ENCODE results near the gene PRKN.

Gene PRKN

GRCh38 chr6:162704001-162704400 is 23.6 kb downstream of the PRKN start:
- Mint-ChIP-seq H3K27me3 (no peaks in the 10 kb centered on the region), H3K9me3 (no peaks in the 10 kb centered on the region), H3K27ac (no peak overlapping the region), H3K4me3 (no peak overlapping the region), H3K4me1 (peaks cover 3% of the 10 kb centered on the region), H3K36me3 (peaks cover 5% of the 10 kb centered on the region)
- no peak for DNase-seq (ENCODE audit: low spot score in 2 of 2)
- no peak for ATAC-seq (ENCODE audit: low read depth)

DNA sequence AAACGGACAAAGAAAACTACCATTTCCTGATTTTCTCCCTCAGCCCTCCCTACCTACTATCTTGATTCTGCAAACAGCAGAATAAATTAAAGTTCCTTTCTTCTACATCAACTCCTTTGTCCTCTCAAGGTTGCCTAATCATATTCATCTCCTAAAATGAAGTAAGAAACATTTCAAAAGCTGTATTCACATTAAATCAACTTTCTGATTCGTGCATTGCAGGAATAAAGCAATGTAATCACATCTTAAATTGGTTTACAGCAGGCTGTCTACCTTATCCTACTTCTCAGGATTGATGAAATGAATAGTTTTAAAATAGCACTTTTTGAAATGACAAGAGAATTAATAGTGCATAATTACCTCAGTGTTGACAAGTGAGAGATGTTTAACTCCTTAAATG is 25.1 kb downstream of the PRKN start:
- H3K4me3 Mint-ChIP-seq, result no peak overlapping the region
- peaks cover 3% of the 10 kb centered on the region for H3K4me1 Mint-ChIP-seq
- ATAC-seq (ENCODE audit: low read depth) (no peak), DNase-seq (ENCODE audit: low spot score in 2 of 2) (no peak)
- H3K27me3 Mint-ChIP-seq, result no peaks in the 10 kb centered on the region
- H3K9me3 Mint-ChIP-seq, result no peaks in the 10 kb centered on the region
- no peak overlapping the region for H3K27ac Mint-ChIP-seq
- peaks cover 3% of the 10 kb centered on the region for H3K36me3 Mint-ChIP-seq

DNA sequence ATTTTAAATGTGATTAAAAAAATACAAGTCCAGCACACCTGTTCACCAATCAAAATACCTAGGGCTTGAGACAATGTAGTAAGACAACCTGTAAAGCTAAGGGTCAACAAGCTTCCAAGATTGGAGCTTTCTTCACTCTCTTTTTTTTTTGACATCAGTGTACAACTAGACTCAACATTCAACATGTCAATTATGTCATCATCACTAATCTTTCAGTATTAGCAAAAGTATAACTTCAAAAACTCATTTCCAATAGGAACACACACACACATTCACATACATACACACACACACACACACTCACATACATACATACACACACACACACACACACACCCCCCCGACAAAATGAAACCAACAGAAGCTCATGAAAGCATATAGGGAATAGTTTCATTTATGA is 26.0 kb downstream of the PRKN start:
- Mint-ChIP-seq H3K27ac (no peak overlapping the region), H3K27me3 (no peaks in the 10 kb centered on the region), H3K36me3 (peaks cover 3% of the 10 kb centered on the region), H3K9me3 (no peaks in the 10 kb centered on the region), H3K4me1 (peaks cover 3% of the 10 kb centered on the region), H3K4me3 (no peak overlapping the region)
- ATAC-seq (ENCODE audit: low read depth), result no peak
- no peak for DNase-seq (ENCODE audit: low spot score in 2 of 2)

GRCh38 chr6:162700966-162701365 is 26.6 kb downstream of the PRKN start:
- peaks cover 3% of the 10 kb centered on the region for H3K36me3 Mint-ChIP-seq
- no peaks in the 10 kb centered on the region for H3K27me3 Mint-ChIP-seq
- DNase-seq (ENCODE audit: low spot score in 2 of 2), result no peak
- ATAC-seq (ENCODE audit: low read depth), result no peak
- no peak overlapping the region for H3K4me3 Mint-ChIP-seq
- peaks cover 3% of the 10 kb centered on the region for H3K4me1 Mint-ChIP-seq
- no peak overlapping the region for H3K27ac Mint-ChIP-seq
- H3K9me3 Mint-ChIP-seq, result no peaks in the 10 kb centered on the region

GRCh38 chr6:162699961-162700360 is 27.6 kb downstream of the PRKN start:
- ATAC-seq (ENCODE audit: low read depth) (no peak), DNase-seq (ENCODE audit: low spot score in 2 of 2) (no peak)
- Mint-ChIP-seq H3K9me3 (no peaks in the 10 kb centered on the region), H3K27me3 (no peaks in the 10 kb centered on the region), H3K36me3 (no peaks in the 10 kb centered on the region), H3K27ac (no peak overlapping the region), H3K4me3 (no peak overlapping the region), H3K4me1 (peaks cover 3% of the 10 kb centered on the region)

- no peak for DNase-seq (ENCODE audit: low spot score in 2 of 2)
- no peaks in the 10 kb centered on the region for H3K27me3 Mint-ChIP-seq
- no peaks in the 10 kb centered on the region for H3K9me3 Mint-ChIP-seq
- no peak overlapping the region for H3K27ac Mint-ChIP-seq
- no peak overlapping the region for H3K4me3 Mint-ChIP-seq
- H3K36me3 Mint-ChIP-seq, result no peaks in the 10 kb centered on the region
- ATAC-seq (ENCODE audit: low read depth), result no peak
- H3K4me1 Mint-ChIP-seq, result peaks cover 3% of the 10 kb centered on the region
Observed at GRCh38 chr6:162698440-162698839, 29.1 kb downstream of the PRKN start.

DNA sequence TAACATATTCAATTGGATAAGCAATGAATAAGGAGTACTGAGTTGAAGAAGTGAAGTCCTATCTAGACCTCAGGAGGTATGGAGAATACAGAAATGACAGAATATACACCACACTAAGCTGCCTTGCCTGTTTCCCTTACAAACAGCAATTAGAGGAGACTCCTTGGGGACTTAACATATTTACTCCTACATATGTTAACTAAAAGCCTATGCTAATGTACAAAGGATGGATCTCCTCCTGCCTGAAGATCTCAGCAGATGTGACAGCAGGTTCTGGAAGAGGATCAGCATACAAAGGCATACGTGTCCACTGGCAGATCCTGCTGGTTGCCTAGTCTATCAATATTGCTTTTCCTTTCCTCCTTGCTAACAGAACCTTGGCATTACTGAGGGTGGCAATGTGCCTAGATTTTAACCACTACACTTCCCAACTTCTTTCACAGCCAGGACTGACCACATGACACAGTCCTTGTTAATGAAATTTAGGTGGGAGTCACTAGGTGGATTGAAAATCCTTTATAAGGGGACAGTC is 29.6 kb downstream of the PRKN start:
- H3K9me3 Mint-ChIP-seq, result no peaks in the 10 kb centered on the region
- DNase-seq (ENCODE audit: low spot score in 2 of 2) (no peak), ATAC-seq (ENCODE audit: low read depth) (no peak)
- no peaks in the 10 kb centered on the region for H3K36me3 Mint-ChIP-seq
- H3K4me1 Mint-ChIP-seq, result peaks cover 3% of the 10 kb centered on the region
- no peak overlapping the region for H3K4me3 Mint-ChIP-seq
- no peak overlapping the region for H3K27ac Mint-ChIP-seq
- H3K27me3 Mint-ChIP-seq, result no peaks in the 10 kb centered on the region

DNA sequence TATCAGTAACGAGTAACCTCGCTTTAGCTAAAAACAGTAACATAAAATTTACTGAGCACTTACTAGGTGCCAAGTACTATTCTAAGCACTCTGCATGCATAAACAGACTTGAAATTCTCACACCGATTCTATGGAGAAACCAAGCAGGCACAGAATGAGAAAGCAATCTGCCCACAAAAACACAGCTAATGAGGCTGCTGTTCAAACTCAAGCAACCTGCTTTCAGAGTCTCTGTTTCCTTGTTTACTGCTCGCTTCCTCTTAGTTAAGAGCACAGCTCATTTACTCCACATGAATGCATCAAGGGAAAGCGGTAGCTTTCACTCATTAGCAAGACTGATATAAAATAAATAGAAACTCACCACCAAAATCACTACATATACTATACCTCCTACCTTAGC is 37.4 kb downstream of the PRKN start:
- H3K4me1 Mint-ChIP-seq, result peaks cover 4% of the 10 kb centered on the region
- DNase-seq (ENCODE audit: low spot score in 2 of 2), result no peak
- H3K9me3 Mint-ChIP-seq, result no peaks in the 10 kb centered on the region
- H3K27me3 Mint-ChIP-seq, result no peaks in the 10 kb centered on the region
- ATAC-seq (ENCODE audit: low read depth), result no peak
- H3K27ac Mint-ChIP-seq, result no peak overlapping the region
- no peak overlapping the region for H3K4me3 Mint-ChIP-seq
- H3K36me3 Mint-ChIP-seq, result peaks cover 2% of the 10 kb centered on the region

DNA sequence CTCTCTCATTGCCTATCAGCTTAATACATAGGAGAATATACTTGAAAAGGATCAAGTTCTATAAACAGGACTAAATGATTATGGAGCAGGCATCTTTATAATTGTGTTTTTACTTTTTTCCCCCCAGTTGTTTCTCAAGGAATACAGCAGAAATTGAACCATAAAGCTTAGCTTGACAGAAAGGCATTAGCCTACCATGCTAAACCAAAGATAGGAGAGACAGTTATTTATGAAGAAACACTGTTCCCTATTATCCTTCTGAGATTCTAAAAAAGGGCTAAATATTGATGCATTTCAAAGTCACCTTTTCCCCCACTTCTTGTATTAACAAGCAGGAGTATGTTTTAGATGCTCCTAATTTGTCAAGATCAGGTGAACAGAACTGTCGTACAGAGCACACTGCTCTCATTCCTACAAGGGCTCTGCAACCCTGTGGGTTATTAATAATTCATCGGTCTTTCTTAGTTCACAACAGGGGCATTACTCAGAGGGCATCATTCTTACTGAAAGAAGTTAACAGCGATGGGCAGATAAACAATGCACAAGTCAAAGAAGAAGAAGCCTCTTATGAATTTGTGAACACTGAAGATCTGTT is 38.7 kb downstream of the PRKN start:
- Mint-ChIP-seq H3K36me3 (peaks cover 2% of the 10 kb centered on the region), H3K27me3 (no peaks in the 10 kb centered on the region), H3K4me1 (peaks cover 4% of the 10 kb centered on the region), H3K27ac (no peak overlapping the region), H3K9me3 (no peaks in the 10 kb centered on the region), H3K4me3 (no peak overlapping the region)
- ATAC-seq (ENCODE audit: low read depth), result no peak
- DNase-seq (ENCODE audit: low spot score in 2 of 2), result no peak

- DNase-seq (ENCODE audit: low spot score in 2 of 2) (no peak), ATAC-seq (ENCODE audit: low read depth) (no peak)
- H3K9me3 Mint-ChIP-seq, result peaks cover 3% of the 10 kb centered on the region
- H3K27me3 Mint-ChIP-seq, result no peaks in the 10 kb centered on the region
- no peak overlapping the region for H3K27ac Mint-ChIP-seq
- peaks cover 4% of the 10 kb centered on the region for H3K36me3 Mint-ChIP-seq
- peaks cover 4% of the 10 kb centered on the region for H3K4me1 Mint-ChIP-seq
- no peak overlapping the region for H3K4me3 Mint-ChIP-seq
Observed at GRCh38 chr6:162685586-162685985, 42.0 kb downstream of the PRKN start.

DNA sequence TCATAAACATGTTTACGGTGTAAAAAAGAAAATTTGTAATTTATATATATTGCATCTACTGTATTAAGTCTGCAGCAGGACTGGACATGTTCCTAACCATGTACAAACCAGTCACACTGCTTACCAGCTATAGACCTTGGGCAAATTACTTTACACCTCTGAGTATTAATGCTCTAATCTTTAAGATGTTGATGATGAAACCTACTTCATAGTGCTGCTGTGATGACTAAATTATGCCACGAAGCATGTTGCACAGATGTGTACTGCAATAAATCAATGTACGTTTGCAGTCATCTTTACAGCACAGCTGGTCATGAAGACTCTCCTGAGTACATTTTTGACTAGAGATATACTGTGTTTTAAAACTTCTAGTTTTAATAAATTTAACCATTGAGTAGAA is 42.6 kb downstream of the PRKN start:
- Mint-ChIP-seq H3K9me3 (peaks cover 3% of the 10 kb centered on the region), H3K27ac (no peak overlapping the region), H3K4me3 (no peak overlapping the region), H3K36me3 (peaks cover 4% of the 10 kb centered on the region), H3K27me3 (no peaks in the 10 kb centered on the region), H3K4me1 (no peaks in the 10 kb centered on the region)
- DNase-seq (ENCODE audit: low spot score in 2 of 2) (no peak), ATAC-seq (ENCODE audit: low read depth) (no peak)

- Mint-ChIP-seq H3K27me3 (no peaks in the 10 kb centered on the region), H3K36me3 (peaks cover 4% of the 10 kb centered on the region), H3K4me3 (no peak overlapping the region), H3K9me3 (peaks cover 3% of the 10 kb centered on the region), H3K27ac (no peak overlapping the region), H3K4me1 (no peaks in the 10 kb centered on the region)
- no peak for ATAC-seq (ENCODE audit: low read depth)
- no peak for DNase-seq (ENCODE audit: low spot score in 2 of 2)
Observed at GRCh38 chr6:162684052-162684451, 43.5 kb downstream of the PRKN start.

DNA sequence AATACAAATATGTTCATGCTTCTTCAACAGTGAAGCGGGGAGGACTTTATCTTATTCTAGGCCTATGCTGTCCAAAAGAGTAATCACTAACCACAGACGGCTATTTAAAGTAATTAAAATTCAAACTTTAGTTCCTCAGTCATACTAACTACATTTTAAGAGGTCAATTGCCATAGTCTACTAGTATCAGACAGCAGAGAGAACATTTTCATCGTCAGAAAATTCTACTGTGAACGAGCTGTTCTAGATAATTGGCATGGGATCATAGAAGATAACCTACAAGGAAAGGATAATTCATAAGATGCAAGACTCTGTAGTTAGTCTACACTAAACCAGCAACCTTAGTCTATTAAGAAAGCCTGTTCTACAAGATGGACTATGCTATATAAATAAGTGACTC is 44.4 kb downstream of the PRKN start:
- no peak overlapping the region for H3K4me3 Mint-ChIP-seq
- no peaks in the 10 kb centered on the region for H3K27me3 Mint-ChIP-seq
- H3K27ac Mint-ChIP-seq, result no peak overlapping the region
- H3K9me3 Mint-ChIP-seq, result peaks cover 3% of the 10 kb centered on the region
- peaks cover 4% of the 10 kb centered on the region for H3K36me3 Mint-ChIP-seq
- H3K4me1 Mint-ChIP-seq, result no peaks in the 10 kb centered on the region
- DNase-seq (ENCODE audit: low spot score in 2 of 2), result no peak
- no peak for ATAC-seq (ENCODE audit: low read depth)

DNA sequence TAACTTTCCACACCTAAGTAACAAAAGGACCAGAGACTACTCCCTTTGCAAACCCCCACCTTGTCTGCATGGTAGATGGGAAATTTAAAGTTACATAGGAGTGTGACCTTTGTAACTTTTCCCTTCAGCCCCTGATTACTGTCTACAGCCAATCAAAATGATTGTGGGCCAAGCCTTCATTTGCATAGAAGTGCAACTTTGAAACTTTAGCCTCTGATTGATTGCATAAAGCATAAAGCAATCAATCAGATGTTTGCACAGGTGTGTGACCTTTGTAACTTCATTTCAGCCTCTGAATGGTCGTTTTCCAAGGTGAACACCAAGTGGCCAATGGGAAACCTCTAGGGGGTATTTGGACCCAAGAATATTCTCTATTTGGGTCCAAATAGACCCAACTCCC is 46.1 kb downstream of the PRKN start:
- H3K9me3 Mint-ChIP-seq, result peaks cover 3% of the 10 kb centered on the region
- no peak overlapping the region for H3K4me3 Mint-ChIP-seq
- no peak overlapping the region for H3K27ac Mint-ChIP-seq
- H3K36me3 Mint-ChIP-seq, result peaks cover 2% of the 10 kb centered on the region
- ATAC-seq (ENCODE audit: low read depth) (no peak), DNase-seq (ENCODE audit: low spot score in 2 of 2) (no peak)
- H3K27me3 Mint-ChIP-seq, result no peaks in the 10 kb centered on the region
- H3K4me1 Mint-ChIP-seq, result no peaks in the 10 kb centered on the region

DNA sequence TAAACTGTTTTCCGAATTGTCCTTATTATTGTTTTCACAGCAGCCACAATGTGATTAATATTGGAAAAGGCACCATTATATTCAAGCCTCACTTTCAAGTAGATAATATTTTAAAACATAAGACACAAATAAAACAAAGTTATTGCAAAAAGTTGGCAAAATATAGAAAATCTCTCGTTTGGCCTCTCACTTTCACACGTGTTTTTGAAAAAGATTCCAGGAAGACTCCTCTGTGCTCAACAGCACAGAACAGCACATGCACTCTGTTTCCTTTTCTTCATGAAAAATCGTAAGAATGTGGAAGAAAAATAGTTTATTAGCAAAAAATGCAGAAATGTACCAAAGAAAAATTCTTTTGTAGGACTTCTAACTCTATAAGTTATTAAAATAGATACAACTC is 46.7 kb downstream of the PRKN start:
- no peaks in the 10 kb centered on the region for H3K27me3 Mint-ChIP-seq
- H3K4me3 Mint-ChIP-seq, result no peak overlapping the region
- H3K27ac Mint-ChIP-seq, result no peak overlapping the region
- no peak for ATAC-seq (ENCODE audit: low read depth)
- no peaks in the 10 kb centered on the region for H3K4me1 Mint-ChIP-seq
- no peak for DNase-seq (ENCODE audit: low spot score in 2 of 2)
- peaks cover 3% of the 10 kb centered on the region for H3K9me3 Mint-ChIP-seq
- H3K36me3 Mint-ChIP-seq, result peaks cover 2% of the 10 kb centered on the region

All from memory B cell (primary cell).